ENCODE measurements around the gene RHBDL1.

- no peak for TF ChIP-seq CTCF (conservative IDR thresholded peaks at IDR 0.05; ENCODE audit: low read depth, low read length)
- no peak for TF ChIP-seq EZH2 (IDR thresholded peaks at IDR 0.05; ENCODE audit: borderline replicate concordance, low read depth, low read length, poor library complexity, severe bottlenecking)
Measured at GRCh38 chr16:720990-721764, 45.7 kb downstream of the RHBDL1 start, which contains the start of gene ANTKMT.
